Esophagus muscularis mucosa (tissue), 4 donors: ENCODE data around the gene KRT23. TPM values are rescaled to one million over a fixed set of nuclear protein-coding genes. Genes with fewer than 3 reads are reported as not detected.
"Not testable (repeated sequence)": the region's sequence is repeated elsewhere in the genome, so short reads cannot be mapped to it uniquely, and the experiment has no call there.

Experiments
- DNase-seq: peaks from one replicate; pipeline ENCODE4 v3.0.0-alpha.2; 2017; ENCODE audit errors: extremely low spot score
- H3K27ac ChIP-seq, 4 donors: fragments of 200-600 bp; sonication (generic); replicated peaks in 1 of 4; 1 replicate in 3 of 4; 2 replicates in 1 of 4; pipeline ENCODE4 v1.5.1; 2016 to 2019; ENCODE audit warnings: mild to moderate bottlenecking in 1 of 4
- H3K27me3 ChIP-seq, 4 donors: fragments of 200-600 bp; sonication (generic); one replicate each; pipeline versions ENCODE4 v1.5.1 to v1.6.0; 2016 to 2019
- H3K36me3 ChIP-seq, 4 donors: fragments of 200-600 bp; sonication (generic); one replicate each; pipeline ENCODE4 v1.5.1; 2016 to 2019
- H3K4me1 ChIP-seq, 4 donors: fragments of 200-600 bp; sonication (generic); one replicate each; pipeline ENCODE4 v1.5.1; 2016 to 2019
- H3K4me3 ChIP-seq, 4 donors: fragments of 200-600 bp; sonication (generic); 1 replicate in 2 of 4; 2 replicates in 2 of 4; pipeline ENCODE4 v1.5.1; 2016 to 2019; ENCODE audit warnings: mild to moderate bottlenecking in 4 of 4, moderate library complexity in 1 of 4
- H3K9me3 ChIP-seq, 4 donors: fragments of 200-600 bp; sonication (generic); 1 replicate in 3 of 4; 2 replicates in 1 of 4; pipeline ENCODE4 v1.5.1; 2016 to 2019
- CTCF ChIP-seq, 3 experiments: fragments of 200-600 bp in 2 of 3; fragments of 450-650 bp in 1 of 3; sonication (generic) in 2 of 3; IDR thresholded peaks; one replicate each; pipeline ENCODE4 v1.5.1; 2017 to 2019; ENCODE audit warnings: antibody characterized with exemption in 3 of 3, mild to moderate bottlenecking in 2 of 3, moderate library complexity in 1 of 3
- EP300 ChIP-seq: sonication (generic); formaldehyde crosslinking; IDR thresholded peaks from one replicate; pipeline ENCODE4 v1.6.1; 2017; ENCODE audit warnings: antibody characterized with exemption
- POLR2A ChIP-seq: fragments of 450-650 bp; IDR thresholded peaks from one replicate; pipeline ENCODE4 v1.6.1; 2017; ENCODE audit warnings: antibody characterized with exemption, moderate library complexity, mild to moderate bottlenecking, low read depth
- POLR2AphosphoS5 ChIP-seq, 2 donors: sonication (generic); formaldehyde crosslinking; IDR thresholded peaks; one replicate each; pipeline ENCODE4 v1.6.1; 2017; ENCODE audit warnings: antibody characterized with exemption in 2 of 2
- WGBS: methylation state at CpG from one replicate; pipeline ENCODE4 v1.1.5; 2018; 5-methylcytosine and 5-hydroxymethylcytosine counted together
- intact Hi-C: fragments of 100-400 bp; cut with DNase I; formaldehyde crosslinking; loops from one replicate; pipeline ENCODE4 v1.15.1; 2023
- total RNA-seq, 4 donors: library from RNA; depleted of rRNA; stranded (reverse); fragments of >200 nt; gene quantifications; one replicate each; pipeline versions ENCODE4 v1.1.0 to v1.2.1, GENCODE V29; 2016

Gene KRT23
- total RNA-seq, 4 donors from 2014 or later = 0.50 TPM; not detected in 3

GRCh38 chr17:40931311-40931710, 6.1 kb downstream of the KRT23 start:
- TF ChIP-seq POLR2AphosphoS5 (IDR thresholded peaks at IDR 0.05) (no peak), POLR2A (no peak), CTCF (IDR thresholded peaks at IDR 0.05) (no peak), EP300 (no peak)
- DNase-seq = no peak
- no peaks in the 10 kb centered on the region for H3K36me3 ChIP-seq
- peaks cover 0 to 7% (median 2%) of the 10 kb centered on the region in 4 donors for H3K4me1 ChIP-seq
- no peak overlapping the region for H3K27ac ChIP-seq
- no peaks in the 10 kb centered on the region for H3K27me3 ChIP-seq
- H3K9me3 ChIP-seq = no peaks in the 10 kb centered on the region
- intact Hi-C loops = no loop called here
- H3K4me3 ChIP-seq = no peak overlapping the region
- 70% methylated on average over 3 of the region's 3 CpGs for WGBS

DNA sequence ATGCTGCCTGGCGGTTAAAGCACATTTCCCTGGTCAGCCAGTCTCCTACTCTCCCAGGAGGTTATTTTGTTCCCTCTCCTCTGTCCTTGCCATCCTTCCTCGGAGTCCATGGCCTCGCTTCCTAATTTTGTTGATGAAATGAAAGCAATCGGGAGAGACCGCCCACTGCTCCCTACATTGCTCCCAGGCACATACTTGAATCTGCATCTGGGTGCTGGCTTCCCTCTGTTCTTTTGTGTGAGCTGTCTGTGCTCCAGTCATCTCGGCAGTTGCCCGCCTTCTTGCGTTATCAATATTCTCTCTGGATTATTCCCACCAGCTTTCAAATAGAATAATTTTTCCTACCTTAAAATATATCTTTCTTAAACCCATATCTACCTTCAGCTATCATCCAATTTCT, 11.1 kb downstream of the KRT23 start:
- H3K36me3 ChIP-seq = no peaks in the 10 kb centered on the region
- H3K9me3 ChIP-seq = no peaks in the 10 kb centered on the region
- no peak for TF ChIP-seq CTCF (IDR thresholded peaks at IDR 0.05)
- no peak for TF ChIP-seq POLR2A
- TF ChIP-seq POLR2AphosphoS5 (IDR thresholded peaks at IDR 0.05) = no peak
- no peak for TF ChIP-seq EP300
- peaks cover 0 to 11% (median 7%) of the 10 kb centered on the region in 4 donors for H3K4me1 ChIP-seq
- H3K27ac ChIP-seq = no peak overlapping the region
- no peak overlapping the region for H3K4me3 ChIP-seq
- intact Hi-C loops = no loop called here
- no peaks in the 10 kb centered on the region for H3K27me3 ChIP-seq
- DNase-seq = no peak
- WGBS = 89% methylated on average over 8 of the region's 8 CpGs

GRCh38 chr17:40922239-40922638, 15.2 kb downstream of the KRT23 start:
- no peak for DNase-seq
- 42% methylated on average over 2 of the region's 2 CpGs for WGBS
- Histone ChIP-seq H3K9me3 (no peaks in the 10 kb centered on the region), H3K4me3 (no peak overlapping the region), H3K27me3 (no peaks in the 10 kb centered on the region), H3K27ac (peak overlapping the region in 3 of 4 donors; percentile 6 to 49 (median 47)), H3K36me3 (no peaks in the 10 kb centered on the region), H3K4me1 (peaks cover 0 to 11% (median 7%) of the 10 kb centered on the region in 4 donors)
- intact Hi-C loops = no loop called here
- TF ChIP-seq POLR2A = no peak
- TF ChIP-seq CTCF (IDR thresholded peaks at IDR 0.05) = no peak
- peak in 1 of 2 donors; percentile 60 for TF ChIP-seq POLR2AphosphoS5 (IDR thresholded peaks at IDR 0.05)
- no peak for TF ChIP-seq EP300

DNA sequence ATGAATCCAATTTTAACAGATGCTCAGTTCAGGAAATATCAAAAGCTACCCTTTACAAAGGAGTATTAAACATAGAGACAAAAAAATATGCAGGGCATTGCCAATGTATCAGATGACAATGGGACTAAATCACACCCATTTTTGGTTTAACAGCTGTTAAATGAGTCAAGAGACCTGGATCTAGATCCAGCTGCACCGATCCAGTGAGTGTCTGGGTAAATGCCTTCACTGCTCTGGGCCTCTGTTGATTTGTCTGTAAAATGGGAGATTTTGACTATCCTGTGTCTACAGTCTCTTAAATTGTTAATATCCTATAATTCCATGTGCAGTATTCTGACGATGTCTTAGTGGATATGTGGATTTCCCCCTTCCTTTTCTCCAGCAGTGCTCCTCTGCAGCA, 16.4 kb downstream of the KRT23 start:
- Histone ChIP-seq H3K4me3 (no peak overlapping the region), H3K9me3 (no peaks in the 10 kb centered on the region), H3K36me3 (no peaks in the 10 kb centered on the region), H3K27ac (no peak overlapping the region), H3K27me3 (no peaks in the 10 kb centered on the region), H3K4me1 (peaks cover 0 to 11% (median 7%) of the 10 kb centered on the region in 4 donors)
- no peak for DNase-seq
- intact Hi-C loops = no loop called here
- 89% methylated on average over 2 of the region's 2 CpGs for WGBS
- TF ChIP-seq EP300 (no peak), CTCF (IDR thresholded peaks at IDR 0.05) (no peak), POLR2AphosphoS5 (IDR thresholded peaks at IDR 0.05) (no peak), POLR2A (no peak)

GRCh38 chr17:40917116-40917515, 20.3 kb downstream of the KRT23 start:
- H3K9me3 ChIP-seq, intact Hi-C loops, DNase-seq, H3K36me3 ChIP-seq, H3K4me3 ChIP-seq, H3K4me1 ChIP-seq, H3K27ac ChIP-seq, H3K27me3 ChIP-seq: not testable (repeated sequence)
- WGBS = 93% methylated on average over 2 of the region's 2 CpGs
